Muscle layer of colon (tissue), 2 donors: Measurements from ENCODE around the gene HOXA4.

ENCODE experiments used
- H3K27ac ChIP-seq: one replicate; pipeline ENCODE4 v1.7.0; 2013; ENCODE audit warnings: low read depth, mild to moderate bottlenecking, low read length, moderate library complexity
- H3K27me3 ChIP-seq, 2 donors: one replicate each; pipeline ENCODE4 v1.7.0; 2013; ENCODE audit warnings: low read length in 2 of 2, mild to moderate bottlenecking in 2 of 2; ENCODE audit not compliant: insufficient read depth in 2 of 2, control insufficient read depth in 1 of 2
- H3K36me3 ChIP-seq: one replicate; pipeline ENCODE4 v1.7.0; 2013; ENCODE audit warnings: mild to moderate bottlenecking, low read length; ENCODE audit not compliant: insufficient read depth
- H3K4me1 ChIP-seq: one replicate; pipeline ENCODE4 v1.7.0; 2013; ENCODE audit warnings: mild to moderate bottlenecking, low read length; ENCODE audit not compliant: insufficient read depth
- H3K4me3 ChIP-seq, 2 donors: one replicate each; pipeline ENCODE4 v1.7.0; 2013; ENCODE audit warnings: low read length in 2 of 2, low read depth in 1 of 2, mild to moderate bottlenecking in 1 of 2, moderate library complexity in 1 of 2
- H3K9ac ChIP-seq: one replicate; pipeline ENCODE4 v1.7.0; 2013; ENCODE audit warnings: low read length
- H3K9me3 ChIP-seq: one replicate; pipeline ENCODE4 v1.7.0; 2013; ENCODE audit warnings: mild to moderate bottlenecking, low read length
- donor health status: abdominal sarcoma.
- donor health status: Adenocarcinoma of cecum.

The HOXA4 gene

GRCh38 chr7:27107391-27108381 is 22.9 kb downstream of the HOXA4 start:
- peaks cover 65% of the 10 kb centered on the region for H3K4me1 ChIP-seq
- H3K4me3 ChIP-seq = peak overlapping the region in 1 of 2 donors; percentile 44
- H3K36me3 ChIP-seq = no peaks in the 10 kb centered on the region
- peak overlapping the region; percentile 76 for H3K27ac ChIP-seq
- H3K27me3 ChIP-seq = no peaks in the 10 kb centered on the region
- H3K9ac ChIP-seq = no peak overlapping the region
- no peaks in the 10 kb centered on the region for H3K9me3 ChIP-seq

- Histone ChIP-seq H3K27ac (peak overlapping the region; percentile 81), H3K4me3 (peak overlapping the region in 1 of 2 donors; percentile 45), H3K9ac (no peak overlapping the region), H3K4me1 (peaks cover 57% of the 10 kb centered on the region), H3K36me3 (no peaks in the 10 kb centered on the region), H3K9me3 (no peaks in the 10 kb centered on the region), H3K27me3 (no peaks in the 10 kb centered on the region)
These were observed 23.7 kb downstream of the HOXA4 start for GRCh38 chr7:27106901-27107240.

GRCh38 chr7:27106181-27106900 is 24.2 kb downstream of the HOXA4 start:
- Histone ChIP-seq H3K9me3 (no peaks in the 10 kb centered on the region), H3K27ac (peak overlapping the region; percentile 81), H3K4me3 (peak overlapping the region; percentile 25 to 45), H3K27me3 (no peaks in the 10 kb centered on the region), H3K9ac (peak overlapping the region; percentile 54), H3K4me1 (peaks cover 51% of the 10 kb centered on the region), H3K36me3 (no peaks in the 10 kb centered on the region)

- Histone ChIP-seq H3K9me3 (no peaks in the 10 kb centered on the region), H3K9ac (peak overlapping the region; percentile 54), H3K27me3 (no peaks in the 10 kb centered on the region), H3K36me3 (no peaks in the 10 kb centered on the region), H3K4me1 (peaks cover 49% of the 10 kb centered on the region), H3K4me3 (peak overlapping the region in 1 of 2 donors; percentile 45), H3K27ac (peak overlapping the region; percentile 81)
These were observed 25.1 kb downstream of the HOXA4 start for GRCh38 chr7:27105301-27106031.

GRCh38 chr7:27104341-27105058 is 26.1 kb downstream of the HOXA4 start:
- H3K4me3 ChIP-seq = peak overlapping the region in 1 of 2 donors; percentile 46
- H3K4me1 ChIP-seq = peaks cover 49% of the 10 kb centered on the region
- peak overlapping the region; percentile 42 for H3K9ac ChIP-seq
- H3K27me3 ChIP-seq = no peaks in the 10 kb centered on the region
- H3K36me3 ChIP-seq = no peaks in the 10 kb centered on the region
- peak overlapping the region; percentile 81 for H3K27ac ChIP-seq
- no peaks in the 10 kb centered on the region for H3K9me3 ChIP-seq

- H3K4me3 ChIP-seq = peak overlapping the region; percentile 30 to 46
- no peaks in the 10 kb centered on the region for H3K36me3 ChIP-seq
- H3K27me3 ChIP-seq = no peaks in the 10 kb centered on the region
- H3K9me3 ChIP-seq = no peaks in the 10 kb centered on the region
- H3K27ac ChIP-seq = peak overlapping the region; percentile 81
- H3K4me1 ChIP-seq = peaks cover 45% of the 10 kb centered on the region
- peak overlapping the region; percentile 42 for H3K9ac ChIP-seq
These were observed 26.9 kb downstream of the HOXA4 start for GRCh38 chr7:27103489-27104226.

GRCh38 chr7:27102581-27103442 is 27.7 kb downstream of the HOXA4 start, which contains the start of gene HOXA2:
HOXA2 (minus strand) TSS chr7:27102683; CDS start chr7:27102500, 183 bp downstream.
- peak within 1 kb of the TSS; percentile 42 for H3K9ac ChIP-seq
- peak within 1 kb of the TSS; percentile 34 to 53 for H3K4me3 ChIP-seq
- H3K9me3 ChIP-seq = no peaks in the 10 kb centered on the region
- peak within 1 kb of the TSS; percentile 81 for H3K27ac ChIP-seq
- H3K36me3 ChIP-seq = no peaks in the 10 kb centered on the region
- peaks cover 48% of the 10 kb centered on the region for H3K4me1 ChIP-seq
- H3K27me3 ChIP-seq = no peaks in the 10 kb centered on the region

- Histone ChIP-seq H3K4me1 (peaks cover 55% of the 10 kb centered on the region), H3K27ac (peak overlapping the region; percentile 81), H3K9ac (peak overlapping the region; percentile 15)
These were observed 28.5 kb downstream of the HOXA4 start for GRCh38 chr7:27101957-27102580.

GRCh38 chr7:27101171-27101956 is 29.2 kb downstream of the HOXA4 start:
- no peaks in the 10 kb centered on the region for H3K27me3 ChIP-seq
- H3K9ac ChIP-seq = peak overlapping the region; percentile 15
- peaks cover 57% of the 10 kb centered on the region for H3K4me1 ChIP-seq
- peak overlapping the region; percentile 61 for H3K27ac ChIP-seq
- H3K9me3 ChIP-seq = no peaks in the 10 kb centered on the region
- peak overlapping the region; percentile 34 to 53 for H3K4me3 ChIP-seq
- no peaks in the 10 kb centered on the region for H3K36me3 ChIP-seq

More at GRCh38 chr7:27101957-27102580, 28.5 kb downstream of the HOXA4 start:
- Histone ChIP-seq H3K36me3 (no peaks in the 10 kb centered on the region), H3K9me3 (no peaks in the 10 kb centered on the region), H3K27me3 (no peaks in the 10 kb centered on the region), H3K4me3 (peak overlapping the region; percentile 34 to 53)
